ENCODE results near the gene GLRA2.

GRCh38 chrX:14670819-14671218, 141.5 kb downstream of the GLRA2 start:
- TF ChIP-seq POLR2A (IDR thresholded peaks at IDR 0.05) (no peak), CTCF (IDR thresholded peaks at IDR 0.05) (no peak)
